ENCODE measurements around the gene OPN4.

GRCh38 chr10:86712317-86712707 is 58.0 kb downstream of the OPN4 start:
- TF ChIP-seq CTCF (IDR thresholded peaks at IDR 0.05) (no peak), POLR2A (IDR thresholded peaks at IDR 0.05) (no peak)

Data from testis (tissue), 2 donors.